GM19193 (cell line): Measurements from ENCODE around the gene DBT.

Source experiments
- POLR2A ChIP-seq: IDR thresholded peaks from 4 replicates; pipeline ENCODE4 v1.6.1; 2011; ENCODE audit not compliant: insufficient read depth, insufficient read length; ENCODE audit errors: extremely low read depth

The DBT gene

GRCh38 chr1:100261686-100262085 lies 12.1 kb upstream of the DBT start:
- no peak for TF ChIP-seq POLR2A

GRCh38 chr1:100253552-100253951 lies 3.9 kb upstream of the DBT start:
- TF ChIP-seq POLR2A: no peak

GRCh38 chr1:100252901-100253300 lies 3.3 kb upstream of the DBT start:
- no peak for TF ChIP-seq POLR2A

- TF ChIP-seq POLR2A: no peak
These were observed 1.2 kb upstream of the DBT start for GRCh38 chr1:100250807-100251206.

- no peak for TF ChIP-seq POLR2A
These were observed 630 bp upstream of the DBT start for GRCh38 chr1:100250264-100250663.

- TF ChIP-seq POLR2A: no peak
These were observed 488 bp downstream of the DBT start for GRCh38 chr1:100249155-100249536.

- no peak for TF ChIP-seq POLR2A
These were observed 2.9 kb downstream of the DBT start for GRCh38 chr1:100246738-100247137.

GRCh38 chr1:100240631-100241030 lies 9.0 kb downstream of the DBT start:
- TF ChIP-seq POLR2A: no peak

GRCh38 chr1:100239961-100240360 lies 9.7 kb downstream of the DBT start:
- TF ChIP-seq POLR2A: no peak

- no peak for TF ChIP-seq POLR2A
These were observed 12.5 kb downstream of the DBT start for GRCh38 chr1:100237091-100237490.

- TF ChIP-seq POLR2A: no peak
These were observed 15.2 kb downstream of the DBT start for GRCh38 chr1:100234432-100234831.

- TF ChIP-seq POLR2A: no peak
These were observed 17.5 kb downstream of the DBT start for GRCh38 chr1:100232156-100232555.

- TF ChIP-seq POLR2A: no peak
These were observed 17.9 kb downstream of the DBT start for GRCh38 chr1:100231721-100232120.

- TF ChIP-seq POLR2A: no peak
These were observed 18.9 kb downstream of the DBT start for GRCh38 chr1:100230765-100231164.

- no peak for TF ChIP-seq POLR2A
These were observed 19.8 kb downstream of the DBT start for GRCh38 chr1:100229681-100230443.

- TF ChIP-seq POLR2A: no peak
These were observed 27.2 kb downstream of the DBT start for GRCh38 chr1:100222428-100222827.

GRCh38 chr1:100219883-100220282 lies 29.8 kb downstream of the DBT start:
- no peak for TF ChIP-seq POLR2A
